Ramos (cell line): ENCODE data around the gene ZNRD2.

Experiments
- in situ Hi-C: fragments of 300-500 bp; cut with MboI; formaldehyde crosslinking; loops from one replicate; pipeline ENCODE4 v1.14.3; 2022; ENCODE audit warnings: low sequenced_read_pairs; ENCODE audit not compliant: unreplicated experiment

ZNRD2 gene

GRCh38 chr11:65537620-65538231 lies 32.6 kb upstream of the ZNRD2 start:
- in situ Hi-C loops = no loop called here

GRCh38 chr11:65538232-65538914 lies 31.9 kb upstream of the ZNRD2 start:
- in situ Hi-C loops = no loop called here

- in situ Hi-C loops = no loop called here
Observed at GRCh38 chr11:65538915-65539743, 31.1 kb upstream of the ZNRD2 start.

- in situ Hi-C loops = no loop called here
Observed at GRCh38 chr11:65539744-65540289, 30.5 kb upstream of the ZNRD2 start.

- in situ Hi-C loops = no loop called here
Observed at GRCh38 chr11:65540290-65541092, 29.8 kb upstream of the ZNRD2 start.

GRCh38 chr11:65541093-65541982 lies 28.9 kb upstream of the ZNRD2 start:
- in situ Hi-C loops = no loop called here

GRCh38 chr11:65542738-65543390 lies 27.4 kb upstream of the ZNRD2 start:
- in situ Hi-C loops = no loop called here

GRCh38 chr11:65545853-65546216 lies 24.4 kb upstream of the ZNRD2 start:
- in situ Hi-C loops = no loop called here

GRCh38 chr11:65546217-65546958 lies 23.9 kb upstream of the ZNRD2 start:
- in situ Hi-C loops = no loop called here

- in situ Hi-C loops = no loop called here
Observed at GRCh38 chr11:65547446-65548125, 22.7 kb upstream of the ZNRD2 start.

GRCh38 chr11:65548395-65548794 lies 21.9 kb upstream of the ZNRD2 start:
- in situ Hi-C loops = no loop called here

GRCh38 chr11:65549096-65549495 lies 21.2 kb upstream of the ZNRD2 start:
- in situ Hi-C loops = no loop called here

GRCh38 chr11:65551572-65552387 lies 18.5 kb upstream of the ZNRD2 start:
- in situ Hi-C loops = no loop called here

GRCh38 chr11:65552388-65552951 lies 17.8 kb upstream of the ZNRD2 start:
- in situ Hi-C loops = no loop called here

- in situ Hi-C loops = no loop called here
Observed at GRCh38 chr11:65553301-65554001, 16.8 kb upstream of the ZNRD2 start.
